GM12872 (cell line): Measurements from ENCODE around the gene SNAP29.

Experiments
- CTCF ChIP-seq: IDR thresholded peaks from 3 replicates; pipeline ENCODE4 v1.5.1; 2011; ENCODE audit warnings: low read depth, mild to moderate bottlenecking, low read length, moderate library complexity; ENCODE audit not compliant: insufficient read depth

The SNAP29 gene

GRCh38 chr22:20843501-20843900 is 15.3 kb upstream of the SNAP29 start:
- no peak for TF ChIP-seq CTCF

DNA sequence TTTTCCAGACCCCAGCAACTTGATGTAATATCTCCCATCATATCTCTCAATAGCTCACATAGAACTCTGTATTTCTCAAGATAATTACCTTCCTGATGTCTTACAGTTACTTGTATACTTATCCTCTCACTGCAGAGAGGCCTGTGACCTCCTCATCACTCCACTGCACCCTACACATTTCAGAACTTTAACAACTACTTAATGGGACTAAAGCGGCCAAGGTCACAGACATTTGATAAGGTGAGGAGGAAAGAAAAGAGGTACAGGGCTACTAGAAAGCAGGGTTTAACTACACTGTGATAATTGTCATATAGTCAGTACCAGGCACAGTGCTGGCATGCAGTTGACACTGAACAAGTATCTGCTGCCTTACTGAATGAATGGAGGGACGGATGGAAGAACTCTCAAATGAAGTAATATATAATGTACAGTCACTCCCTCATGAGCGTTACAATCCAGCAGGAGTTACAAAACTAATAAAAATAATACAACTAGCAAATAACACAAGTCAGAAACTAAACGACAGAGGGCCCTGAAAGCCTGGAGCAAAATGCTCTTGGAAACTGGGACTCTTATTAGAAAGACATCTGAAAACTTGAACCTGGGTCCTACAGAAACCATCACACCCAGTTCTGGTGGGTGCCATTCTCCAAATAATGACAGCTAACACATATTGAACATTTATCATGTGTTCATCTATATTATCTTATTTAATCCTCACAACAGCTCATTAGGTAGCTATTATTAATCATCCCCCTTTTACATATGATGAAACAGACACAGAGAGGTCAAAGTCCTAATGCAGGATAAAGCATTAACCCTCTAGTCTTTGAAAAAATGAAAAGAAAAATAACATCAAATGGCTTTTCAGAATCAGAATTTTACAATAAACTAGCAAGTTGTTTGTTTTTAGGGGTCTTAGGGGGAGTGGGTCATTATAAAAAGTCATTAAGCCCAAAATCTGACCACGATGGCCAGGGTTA is 14.5 kb upstream of the SNAP29 start:
- TF ChIP-seq CTCF: no peak

GRCh38 chr22:20847318-20847822 is 11.4 kb upstream of the SNAP29 start:
- TF ChIP-seq CTCF: no peak

DNA sequence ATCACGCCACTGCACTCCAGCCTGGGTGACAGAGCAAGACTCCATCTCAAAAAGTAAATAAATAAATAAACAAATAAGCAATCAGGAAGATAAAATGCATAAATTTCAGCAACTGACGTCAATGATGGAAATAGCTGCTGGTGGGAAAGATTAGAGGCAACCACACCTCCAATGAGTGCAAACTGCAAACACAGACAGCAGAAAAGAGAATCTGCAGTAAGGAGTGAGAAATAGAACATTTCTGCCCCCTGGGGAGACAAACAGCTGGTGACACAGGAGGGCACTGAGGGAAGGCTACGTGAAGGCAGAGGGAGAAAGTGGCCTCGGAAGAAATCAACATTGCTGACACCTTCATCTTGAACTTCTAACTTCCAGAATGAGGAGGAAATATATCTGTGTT is 6.7 kb upstream of the SNAP29 start:
- TF ChIP-seq CTCF: no peak

GRCh38 chr22:20852503-20852902 is 6.3 kb upstream of the SNAP29 start:
- TF ChIP-seq CTCF: no peak

GRCh38 chr22:20853236-20853660 is 5.6 kb upstream of the SNAP29 start:
- TF ChIP-seq CTCF: no peak

- no peak for TF ChIP-seq CTCF
Measured at GRCh38 chr22:20857247-20857643, 1.6 kb upstream of the SNAP29 start.
